ENCODE results near the gene CRYBB1.
A peak's percentile ranks its signal among the peaks of the same experiment; 100 is the strongest.

CRYBB1 gene

GRCh38 chr22:26658161-26658560 is 40.3 kb upstream of the CRYBB1 start:
- H3K9ac ChIP-seq (ENCODE audit: insufficient read length): no peak overlapping the region
- no peak for DNase-seq (ENCODE audit: low read depth, low spot score)
- H3K4me3 ChIP-seq: peak overlapping the region; percentile 76
- TF ChIP-seq EZH2 (IDR thresholded peaks at IDR 0.05): no peak
- no peak for TF ChIP-seq POLR2AphosphoS5 (IDR thresholded peaks at IDR 0.05; ENCODE audit: borderline replicate concordance, low read depth, low read length)
- TF ChIP-seq FOXP2 (optimal IDR thresholded peaks at IDR 0.05; ENCODE audit: control extremely low read depth, extremely low read length, insufficient read depth): no peak
- no peak overlapping the region for H3K27ac ChIP-seq
- no peaks in the 10 kb centered on the region for H3K36me3 ChIP-seq (ENCODE audit: insufficient read depth, low read length)
- H3K9me3 ChIP-seq (ENCODE audit: low read depth, low read length): no peaks in the 10 kb centered on the region

- no peak for DNase-seq (ENCODE audit: low read depth, low spot score)
- TF ChIP-seq POLR2AphosphoS5 (IDR thresholded peaks at IDR 0.05; ENCODE audit: borderline replicate concordance, low read depth, low read length) (no peak), EZH2 (IDR thresholded peaks at IDR 0.05) (no peak), FOXP2 (optimal IDR thresholded peaks at IDR 0.05; ENCODE audit: control extremely low read depth, extremely low read length, insufficient read depth) (no peak)
- no peak within 1 kb of the TSS for H3K27ac ChIP-seq
These were observed 39.3 kb upstream of the CRYBB1 start, which contains the start of gene MIAT for GRCh38 chr22:26656891-26657851. Gene MIAT, plus strand, starts transcription at chr22:26657588.

GRCh38 chr22:26651815-26652214 is 34.0 kb upstream of the CRYBB1 start:
- no peak overlapping the region for H3K27ac ChIP-seq

More at GRCh38 chr22:26656891-26657851, 39.3 kb upstream of the CRYBB1 start, which contains the start of gene MIAT:
- Histone ChIP-seq H3K36me3 (ENCODE audit: insufficient read depth, low read length) (no peaks in the 10 kb centered on the region), H3K9me3 (ENCODE audit: low read depth, low read length) (no peaks in the 10 kb centered on the region), H3K9ac (ENCODE audit: insufficient read length) (no peak within 1 kb of the TSS), H3K4me3 (peak within 1 kb of the TSS; percentile 76)

DNA sequence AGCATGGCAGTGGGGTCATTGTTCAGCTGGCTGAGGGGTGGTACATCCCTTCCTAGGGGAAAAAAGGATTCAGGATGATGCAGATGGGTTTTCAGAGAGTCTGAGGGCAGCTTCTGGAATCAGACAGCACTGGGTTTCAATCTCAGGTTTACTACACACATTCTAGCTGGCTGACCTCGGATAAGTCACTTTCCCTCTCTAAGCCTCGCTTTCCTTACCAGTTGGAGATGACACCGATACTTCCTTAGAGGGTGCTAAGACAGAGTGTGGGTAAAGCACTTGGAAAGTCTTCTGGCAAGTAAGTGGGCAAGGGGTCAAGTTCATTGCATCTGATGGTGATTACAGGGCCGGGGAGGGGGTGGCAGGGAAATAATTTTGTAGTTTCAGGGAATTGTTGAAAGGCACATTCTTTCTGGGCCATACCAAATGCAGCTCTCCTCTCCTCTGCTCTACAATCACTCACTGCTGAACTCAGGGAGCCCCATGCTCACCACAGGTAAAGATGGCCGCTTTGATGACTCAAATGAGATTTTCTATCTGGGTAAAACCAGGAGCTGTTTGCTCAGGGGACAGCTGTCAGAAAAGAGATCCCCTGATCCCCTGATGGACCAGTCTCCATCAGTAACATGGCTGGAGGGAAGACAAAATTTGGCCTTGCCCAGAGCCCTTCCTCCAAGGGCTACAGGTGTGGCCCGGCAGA is 33.0 kb upstream of the CRYBB1 start:
- no peaks in the 10 kb centered on the region for H3K36me3 ChIP-seq (ENCODE audit: insufficient read depth, low read length)
- no peaks in the 10 kb centered on the region for H3K9me3 ChIP-seq (ENCODE audit: low read depth, low read length)
- no peak overlapping the region for H3K4me3 ChIP-seq
- no peak overlapping the region for H3K9ac ChIP-seq (ENCODE audit: insufficient read length)
- no peak for DNase-seq (ENCODE audit: low read depth, low spot score)
- no peak overlapping the region for H3K27ac ChIP-seq
- TF ChIP-seq FOXP2 (optimal IDR thresholded peaks at IDR 0.05; ENCODE audit: control extremely low read depth, extremely low read length, insufficient read depth) (no peak), POLR2AphosphoS5 (IDR thresholded peaks at IDR 0.05; ENCODE audit: borderline replicate concordance, low read depth, low read length) (no peak), EZH2 (IDR thresholded peaks at IDR 0.05) (no peak)

More at GRCh38 chr22:26651815-26652214, 34.0 kb upstream of the CRYBB1 start:
- Histone ChIP-seq H3K36me3 (ENCODE audit: insufficient read depth, low read length) (no peaks in the 10 kb centered on the region), H3K9ac (ENCODE audit: insufficient read length) (no peak overlapping the region), H3K9me3 (ENCODE audit: low read depth, low read length) (no peaks in the 10 kb centered on the region), H3K4me3 (no peak overlapping the region)
- TF ChIP-seq FOXP2 (optimal IDR thresholded peaks at IDR 0.05; ENCODE audit: control extremely low read depth, extremely low read length, insufficient read depth) (no peak), EZH2 (IDR thresholded peaks at IDR 0.05) (no peak), POLR2AphosphoS5 (IDR thresholded peaks at IDR 0.05; ENCODE audit: borderline replicate concordance, low read depth, low read length) (no peak)
- no peak for DNase-seq (ENCODE audit: low read depth, low spot score)

GRCh38 chr22:26648528-26649388 is 30.9 kb upstream of the CRYBB1 start:
- Histone ChIP-seq H3K27ac (no peak overlapping the region), H3K4me3 (no peak overlapping the region), H3K9ac (ENCODE audit: insufficient read length) (no peak overlapping the region), H3K36me3 (ENCODE audit: insufficient read depth, low read length) (no peaks in the 10 kb centered on the region), H3K9me3 (ENCODE audit: low read depth, low read length) (no peaks in the 10 kb centered on the region)
- DNase-seq (ENCODE audit: low read depth, low spot score): no peak
- TF ChIP-seq EZH2 (IDR thresholded peaks at IDR 0.05): no peak
- TF ChIP-seq POLR2AphosphoS5 (IDR thresholded peaks at IDR 0.05; ENCODE audit: borderline replicate concordance, low read depth, low read length): no peak
- TF ChIP-seq FOXP2 (optimal IDR thresholded peaks at IDR 0.05; ENCODE audit: control extremely low read depth, extremely low read length, insufficient read depth): no peak

GRCh38 chr22:26648011-26648497 is 30.2 kb upstream of the CRYBB1 start:
- no peak overlapping the region for H3K27ac ChIP-seq
- no peak overlapping the region for H3K4me3 ChIP-seq
- H3K9ac ChIP-seq (ENCODE audit: insufficient read length): no peak overlapping the region
- TF ChIP-seq FOXP2 (optimal IDR thresholded peaks at IDR 0.05; ENCODE audit: control extremely low read depth, extremely low read length, insufficient read depth) (no peak), POLR2AphosphoS5 (IDR thresholded peaks at IDR 0.05; ENCODE audit: borderline replicate concordance, low read depth, low read length) (no peak), EZH2 (IDR thresholded peaks at IDR 0.05) (no peak)
- no peaks in the 10 kb centered on the region for H3K9me3 ChIP-seq (ENCODE audit: low read depth, low read length)
- DNase-seq (ENCODE audit: low read depth, low spot score): no peak
- no peaks in the 10 kb centered on the region for H3K36me3 ChIP-seq (ENCODE audit: insufficient read depth, low read length)

- H3K27ac ChIP-seq: no peak overlapping the region
- TF ChIP-seq FOXP2 (optimal IDR thresholded peaks at IDR 0.05; ENCODE audit: control extremely low read depth, extremely low read length, insufficient read depth) (no peak), EZH2 (IDR thresholded peaks at IDR 0.05) (no peak), POLR2AphosphoS5 (IDR thresholded peaks at IDR 0.05; ENCODE audit: borderline replicate concordance, low read depth, low read length) (no peak)
- H3K9ac ChIP-seq (ENCODE audit: insufficient read length): no peak overlapping the region
- H3K9me3 ChIP-seq (ENCODE audit: low read depth, low read length): no peaks in the 10 kb centered on the region
- DNase-seq (ENCODE audit: low read depth, low spot score): no peak
- H3K4me3 ChIP-seq: no peak overlapping the region
- H3K36me3 ChIP-seq (ENCODE audit: insufficient read depth, low read length): no peaks in the 10 kb centered on the region
These were observed 28.3 kb upstream of the CRYBB1 start for GRCh38 chr22:26646158-26646557.
